NCI-H2227 (cell line): ENCODE measurements around the gene MTSS2.
"Not testable (repeated sequence)": the region's sequence is repeated elsewhere in the genome, so short reads cannot be mapped to it uniquely, and the experiment has no call there.

Experiments used
- DNase-seq: peaks from one replicate; lab custom pipeline; 2025; ENCODE audit not compliant: unreplicated experiment; lab: John Stamatoyannopoulos, UW

The MTSS2 gene

DNA sequence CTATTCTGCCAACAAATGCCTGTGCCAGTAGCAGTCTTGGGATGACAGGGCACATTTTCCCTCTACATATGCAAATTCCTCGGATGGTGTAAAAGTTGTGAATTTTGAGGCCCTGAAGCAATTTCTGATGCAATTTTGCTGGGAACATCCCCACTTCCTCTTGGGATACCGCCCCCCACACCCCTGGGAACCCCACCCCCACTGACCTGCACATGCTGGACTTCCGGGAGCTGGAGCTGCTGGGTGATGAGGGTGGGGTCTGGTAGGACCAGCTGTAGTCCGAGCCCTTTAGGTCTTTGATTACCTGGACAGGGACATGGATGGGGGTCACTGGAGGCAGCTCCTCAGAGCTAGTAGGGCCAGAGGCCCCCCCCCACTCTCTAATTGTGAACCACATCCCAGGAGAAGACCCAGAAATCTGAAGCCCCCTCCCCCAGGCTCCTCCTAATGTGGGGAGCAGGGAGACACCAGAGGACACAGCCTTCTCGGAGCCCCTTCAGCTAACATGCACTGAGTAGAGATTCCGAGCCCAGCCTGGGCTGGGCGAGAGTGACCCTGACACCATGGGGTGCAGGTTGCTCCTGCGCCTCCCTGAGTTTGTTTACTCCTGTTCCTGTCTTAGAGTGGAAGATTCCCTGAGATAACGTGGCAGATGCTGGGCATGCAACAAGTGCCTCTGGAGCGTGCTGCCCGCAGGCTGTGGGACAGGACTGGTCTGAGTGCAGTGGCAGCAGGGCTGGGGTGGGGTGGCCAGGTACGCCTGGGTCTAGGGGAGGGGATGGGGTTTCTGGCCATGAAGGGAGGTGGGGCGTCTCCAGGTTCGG lies 9.0 kb downstream of the MTSS2 start:
- no peak for DNase-seq

DNA sequence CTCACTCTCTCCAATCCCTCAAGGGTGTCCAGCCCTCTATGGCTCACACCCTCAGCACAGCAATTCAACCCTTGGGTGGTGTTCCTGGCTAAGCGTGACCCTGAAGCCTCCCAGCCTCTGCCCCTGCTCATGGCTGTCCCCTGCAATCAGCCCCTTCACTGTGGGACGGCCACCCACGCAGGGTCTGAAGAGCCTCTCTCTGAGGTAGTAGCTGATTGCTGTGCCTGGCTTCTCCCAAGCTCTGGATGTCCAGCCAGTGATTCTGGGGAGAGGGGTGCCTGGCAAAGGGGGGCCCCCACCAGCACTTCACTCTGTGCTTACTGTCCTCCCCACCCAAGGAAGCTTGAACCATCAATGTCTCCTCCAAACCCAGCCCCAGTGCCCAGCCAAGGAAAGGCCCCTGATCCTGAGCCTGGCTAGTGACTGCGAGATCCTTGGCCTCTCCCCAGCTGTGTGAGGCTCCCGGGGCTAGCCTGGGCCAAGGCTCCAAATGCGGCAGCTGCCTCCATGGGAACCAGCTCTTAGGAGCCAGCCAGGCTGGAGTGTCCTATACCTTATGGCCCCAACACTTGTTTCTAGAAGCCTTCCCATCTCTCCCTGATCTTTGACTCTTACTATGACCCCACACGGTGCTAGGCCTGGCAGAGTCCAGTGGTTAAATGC lies 9.9 kb downstream of the MTSS2 start:
- no peak for DNase-seq

DNA sequence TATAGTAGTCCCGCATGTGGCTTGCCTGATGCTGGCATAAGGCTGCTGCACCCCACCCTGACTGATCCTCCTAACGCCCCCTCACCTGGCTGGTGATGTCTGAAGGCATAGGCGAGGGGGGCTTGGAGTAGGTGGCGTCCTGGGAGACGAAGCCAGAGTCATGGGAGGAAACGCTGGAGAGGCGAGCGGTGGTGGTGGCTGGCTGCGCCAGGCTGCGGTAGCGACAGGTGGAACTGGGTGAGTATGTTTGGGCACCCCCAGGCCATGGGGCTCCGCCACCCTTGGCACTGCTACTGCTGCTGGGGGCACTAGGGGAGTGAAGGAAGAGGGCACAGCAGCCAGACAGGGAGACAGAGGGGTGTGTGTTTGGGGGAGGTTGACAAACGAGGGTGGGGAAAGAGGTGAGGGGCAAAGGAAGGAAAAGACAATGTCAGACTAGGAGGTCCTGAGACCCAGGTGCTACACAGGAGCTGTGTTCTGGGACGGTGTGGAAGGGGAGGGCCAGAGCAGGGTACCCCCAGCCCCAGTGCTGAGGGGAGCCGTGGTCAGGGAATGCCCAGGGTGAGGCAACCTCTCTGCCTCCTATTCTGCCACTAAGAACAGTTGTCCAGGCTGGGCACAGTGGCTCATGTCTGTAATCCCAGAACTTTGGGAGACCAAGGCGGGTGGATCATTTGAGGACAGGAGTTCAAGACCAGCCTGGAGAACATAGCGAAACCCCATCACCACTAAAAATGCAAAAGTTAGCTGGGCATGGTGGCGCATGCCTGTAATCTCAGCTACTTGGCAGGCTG lies 11.4 kb downstream of the MTSS2 start:
- DNase-seq, result no peak

DNA sequence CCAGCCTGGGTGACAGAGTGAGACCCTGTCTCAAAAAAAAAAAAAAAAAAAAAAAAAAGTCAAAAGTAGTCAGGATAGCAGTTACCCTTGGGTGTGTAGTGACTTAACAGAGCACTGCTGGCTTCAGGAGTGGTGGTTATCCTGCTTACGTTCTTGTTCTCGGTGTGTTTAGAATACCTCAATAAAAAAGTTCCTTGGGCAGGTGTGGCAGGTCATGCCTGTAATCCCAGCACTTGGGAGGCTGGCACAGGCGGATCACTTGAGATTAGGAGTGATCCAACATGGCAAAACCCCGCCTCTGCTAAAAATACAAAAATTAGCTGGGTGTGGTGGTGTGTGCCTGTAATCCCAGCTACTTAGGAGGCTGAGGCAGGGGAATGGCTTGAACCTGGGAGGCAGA lies 14.9 kb downstream of the MTSS2 start:
- DNase-seq, result not testable (repeated sequence)

DNA sequence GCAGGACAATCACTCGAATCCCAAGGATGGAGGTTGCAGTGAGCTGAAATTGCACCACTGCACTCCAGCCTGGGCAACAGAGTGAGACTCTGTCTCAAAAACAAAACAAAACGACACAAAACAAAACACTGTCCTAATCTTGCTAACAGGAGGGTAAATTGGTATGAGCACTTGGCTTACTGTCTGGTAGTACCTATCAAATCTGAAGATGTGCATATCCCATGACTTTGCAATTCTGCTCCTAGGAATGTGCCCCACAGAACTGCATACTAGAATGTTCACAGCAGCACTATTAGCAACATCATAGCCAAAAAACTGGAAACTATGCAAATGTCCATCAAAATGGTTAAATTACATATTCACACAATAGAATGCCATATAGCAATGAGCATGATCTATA lies 15.7 kb downstream of the MTSS2 start:
- no peak for DNase-seq

DNA sequence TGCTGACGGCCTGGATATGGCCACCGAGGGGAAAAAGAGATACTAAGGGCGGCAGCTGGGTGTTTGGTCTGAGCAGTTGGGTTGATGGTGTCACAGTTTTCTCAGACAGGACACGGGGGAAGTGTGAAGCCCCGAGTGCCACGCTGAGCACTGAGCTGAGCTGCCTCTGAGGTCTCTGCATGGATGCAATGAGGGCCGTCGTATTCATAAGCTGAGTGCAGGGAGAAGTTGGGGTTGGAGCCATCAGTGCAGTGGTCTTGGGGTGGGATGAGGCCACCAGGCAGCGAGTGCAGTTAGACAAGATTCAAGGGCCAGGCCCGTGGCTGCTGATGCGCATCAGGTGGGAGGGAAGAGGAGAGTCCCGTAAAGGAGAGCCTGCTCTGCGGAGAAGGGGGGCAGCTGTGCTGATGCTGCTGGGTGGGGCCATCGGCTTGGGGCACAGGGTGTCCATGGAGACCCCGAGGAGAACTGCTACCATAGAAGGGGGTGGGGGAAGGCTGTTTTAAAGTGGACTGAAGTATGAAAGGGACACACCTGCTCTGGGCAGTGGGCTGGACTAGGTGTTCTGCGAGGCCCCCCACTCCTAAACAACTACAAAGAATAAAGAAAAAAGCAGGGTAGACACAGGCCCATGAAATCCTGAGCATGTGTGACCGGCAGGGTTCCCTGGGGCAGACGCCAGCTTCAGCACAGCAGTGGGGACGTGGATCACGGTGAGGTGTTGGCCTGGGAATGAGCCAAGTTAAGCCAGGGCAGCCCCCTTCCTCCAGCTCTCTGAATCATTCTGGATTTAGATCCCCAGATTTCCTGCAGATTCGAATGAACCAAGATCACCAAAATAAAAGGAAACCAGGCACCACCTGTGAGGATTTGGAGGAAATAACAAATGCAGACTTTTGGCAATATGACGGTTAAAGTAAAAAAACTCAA lies 19.8 kb downstream of the MTSS2 start:
- DNase-seq, result no peak

DNA sequence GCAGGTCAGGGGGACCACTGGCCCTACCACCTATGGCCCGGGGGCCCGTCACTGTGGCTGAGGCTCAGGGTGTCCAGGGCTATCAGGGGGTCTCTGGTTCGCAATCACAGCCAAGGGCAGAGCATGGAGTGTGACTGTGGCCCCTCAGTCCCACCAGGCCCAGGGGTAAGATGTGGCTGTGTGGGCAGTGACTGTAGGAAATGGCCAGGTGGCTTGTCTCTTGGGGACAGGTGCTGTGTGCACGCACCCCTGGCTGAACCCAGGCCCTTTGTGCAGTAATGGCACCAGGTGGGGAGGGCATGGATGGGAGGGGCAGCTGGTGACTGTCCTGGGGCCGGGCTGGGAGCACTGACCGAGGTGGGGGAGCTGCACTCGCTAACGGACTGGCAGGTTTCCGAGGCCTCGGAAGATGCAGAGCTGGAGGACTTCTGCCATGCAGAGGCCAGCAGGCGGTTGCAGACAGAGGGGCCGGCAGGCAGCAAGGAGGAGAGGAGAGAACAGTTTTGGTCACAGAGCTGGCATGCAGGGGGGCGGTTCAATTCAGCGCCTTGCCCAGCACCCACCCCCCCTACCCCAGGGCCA lies 20.6 kb downstream of the MTSS2 start:
- DNase-seq, result no peak

DNA sequence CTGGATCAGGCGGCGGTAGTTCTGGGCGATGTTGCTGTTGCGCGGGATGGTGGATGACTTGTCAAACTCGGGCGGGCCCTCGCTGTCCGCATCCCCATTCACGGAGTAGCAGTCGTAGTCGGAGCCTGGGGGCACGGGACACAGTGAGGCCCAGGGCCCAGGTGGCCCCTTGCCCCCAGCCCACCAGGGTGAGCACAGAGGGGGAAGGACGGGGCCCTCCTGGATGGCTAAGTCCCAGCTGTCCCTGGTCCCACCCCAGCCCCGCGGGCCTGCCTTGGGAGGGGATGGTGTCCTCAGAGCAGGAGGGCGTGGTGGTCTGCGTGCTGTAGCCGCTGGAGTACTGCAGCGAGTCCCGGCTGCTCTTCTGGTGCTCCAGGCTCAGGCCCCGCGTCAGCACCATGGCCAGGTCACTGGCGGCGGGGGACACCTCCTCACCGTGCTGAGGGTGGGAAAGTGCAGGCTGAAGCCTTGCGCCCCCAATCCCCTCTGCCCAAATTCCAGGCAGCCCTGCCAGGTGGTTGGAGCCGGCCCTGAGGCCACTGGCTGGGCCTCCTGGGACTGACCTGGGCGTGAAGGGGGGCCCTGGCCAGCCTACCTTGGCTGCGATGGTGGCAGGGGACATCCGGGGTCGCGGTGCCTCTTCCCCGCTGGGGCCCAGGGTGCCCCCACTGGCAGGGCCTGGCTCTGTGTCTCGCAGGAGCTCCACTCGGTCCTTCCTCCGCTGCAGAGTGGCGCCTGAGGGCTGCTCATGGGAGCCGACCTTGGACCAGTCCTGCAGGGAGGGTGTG lies 21.3 kb downstream of the MTSS2 start:
- no peak for DNase-seq

DNA sequence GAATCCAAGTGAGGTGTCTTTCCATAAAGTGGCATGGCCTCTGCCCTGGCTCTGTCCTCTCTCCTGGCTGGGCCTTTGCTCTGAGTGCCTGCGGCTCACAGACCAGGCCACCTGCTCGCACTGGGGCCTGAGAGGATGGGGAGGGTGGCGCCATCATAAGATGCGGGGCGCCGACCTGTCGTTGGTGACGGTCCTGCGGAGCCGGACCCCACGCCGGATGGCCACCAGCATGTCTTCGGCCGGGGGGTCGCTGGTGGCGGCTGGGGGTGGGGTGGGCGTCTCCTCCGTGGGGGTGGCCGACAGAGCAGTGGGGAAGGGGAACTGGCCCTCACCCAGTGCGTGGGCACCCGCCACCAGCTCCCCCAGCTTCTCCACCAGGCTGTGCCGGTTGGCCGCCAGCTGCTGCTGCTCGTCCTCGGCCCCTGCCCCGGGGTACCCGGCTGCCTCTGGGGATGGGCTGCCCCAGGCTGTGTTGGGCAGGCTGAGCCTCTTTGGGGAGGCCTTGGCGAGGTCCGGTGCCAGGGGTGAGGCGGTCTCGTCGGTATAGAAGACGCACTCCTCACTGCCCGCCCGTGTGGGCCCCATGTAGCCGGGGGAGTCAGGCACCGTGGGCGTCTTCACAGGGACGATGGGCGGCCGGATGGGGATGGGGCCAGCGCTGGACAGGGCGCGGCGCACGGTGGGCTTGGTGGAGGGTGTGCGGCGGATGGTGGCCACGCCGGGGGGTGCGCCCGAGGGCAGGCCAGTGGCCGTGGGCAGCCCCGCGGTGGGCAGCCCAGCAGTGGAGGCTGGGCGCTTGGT lies 22.1 kb downstream of the MTSS2 start:
- DNase-seq, result no peak

DNA sequence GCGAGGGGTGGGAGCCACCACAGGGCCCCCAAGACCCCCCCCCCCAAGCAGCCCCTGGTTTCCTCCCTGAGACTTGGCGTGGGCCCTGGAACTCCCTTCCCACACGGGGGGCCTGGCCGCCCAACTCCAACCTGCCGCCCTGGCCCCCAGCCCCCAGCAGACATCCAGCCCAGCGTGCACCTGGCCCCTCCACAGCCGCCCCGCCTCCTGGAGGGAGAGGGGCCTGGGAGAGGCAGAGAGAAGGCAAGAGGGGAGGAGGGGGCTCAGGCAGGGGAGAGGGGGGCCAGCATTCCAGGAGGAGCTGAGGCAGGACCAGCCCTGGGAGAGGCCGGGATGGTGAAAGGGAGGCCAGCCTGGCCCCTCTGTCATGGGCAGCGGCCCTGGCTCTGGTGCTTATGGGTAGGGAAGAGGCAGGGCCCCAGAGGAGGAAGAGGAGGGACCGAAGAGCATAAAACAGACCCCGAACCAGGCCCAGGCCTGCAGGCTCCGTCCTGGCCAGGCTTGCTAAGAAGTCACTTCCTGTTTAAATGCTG lies 22.8 kb downstream of the MTSS2 start:
- DNase-seq, result no peak

DNA sequence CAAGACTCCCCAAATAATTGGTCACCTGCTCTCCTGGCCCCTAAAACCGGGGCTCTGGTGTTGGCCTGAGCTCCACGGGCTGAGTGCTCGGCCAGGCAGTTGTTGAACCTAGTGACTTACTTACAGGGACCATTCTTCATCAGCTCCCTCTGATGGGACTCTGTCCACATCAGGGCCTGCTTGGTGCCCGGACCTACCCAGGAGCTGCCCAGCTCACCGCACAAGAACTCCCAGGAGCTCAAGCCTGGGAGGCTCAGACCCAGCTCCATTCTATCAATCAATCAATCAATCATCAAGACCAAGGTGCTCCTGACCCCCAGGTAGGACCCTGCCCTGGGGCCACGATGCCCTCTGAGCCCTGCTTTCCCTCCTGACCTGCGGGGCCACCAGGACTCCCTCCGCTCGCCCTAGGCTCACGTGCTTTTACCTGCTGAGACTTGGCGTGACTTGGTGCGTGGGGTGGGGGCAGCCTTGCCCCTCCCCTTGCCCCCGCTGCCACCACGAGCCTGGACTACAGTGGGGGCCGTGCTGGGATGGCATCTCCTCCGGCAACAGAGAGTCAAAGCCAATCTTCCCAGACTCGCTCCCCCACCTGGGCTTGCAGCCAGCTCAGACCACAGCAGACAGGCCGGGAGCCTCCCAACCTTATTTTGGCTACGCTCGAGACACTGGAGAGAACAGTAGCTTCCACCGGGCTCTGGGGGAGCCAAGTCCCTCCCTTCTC lies 23.8 kb downstream of the MTSS2 start:
- no peak for DNase-seq

DNA sequence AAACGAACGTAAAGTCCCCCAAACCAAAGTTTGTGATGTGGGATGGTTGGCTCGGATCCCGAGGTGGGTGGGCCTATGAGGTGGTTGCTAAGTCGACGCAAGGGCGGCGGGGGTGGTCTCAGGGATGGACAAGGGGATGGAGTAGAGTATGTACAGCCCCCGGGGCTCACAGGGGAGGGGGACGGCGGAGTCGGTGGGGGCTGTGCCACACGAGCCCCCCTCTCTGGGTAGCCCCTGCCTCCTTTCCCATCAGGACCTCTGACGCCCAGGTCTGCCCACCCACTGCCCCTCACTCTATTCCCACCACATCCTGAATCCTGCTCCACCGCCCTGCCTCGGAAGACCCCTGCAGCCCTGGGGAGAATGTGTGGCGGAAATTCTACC lies 24.3 kb downstream of the MTSS2 start:
- no peak for DNase-seq

DNA sequence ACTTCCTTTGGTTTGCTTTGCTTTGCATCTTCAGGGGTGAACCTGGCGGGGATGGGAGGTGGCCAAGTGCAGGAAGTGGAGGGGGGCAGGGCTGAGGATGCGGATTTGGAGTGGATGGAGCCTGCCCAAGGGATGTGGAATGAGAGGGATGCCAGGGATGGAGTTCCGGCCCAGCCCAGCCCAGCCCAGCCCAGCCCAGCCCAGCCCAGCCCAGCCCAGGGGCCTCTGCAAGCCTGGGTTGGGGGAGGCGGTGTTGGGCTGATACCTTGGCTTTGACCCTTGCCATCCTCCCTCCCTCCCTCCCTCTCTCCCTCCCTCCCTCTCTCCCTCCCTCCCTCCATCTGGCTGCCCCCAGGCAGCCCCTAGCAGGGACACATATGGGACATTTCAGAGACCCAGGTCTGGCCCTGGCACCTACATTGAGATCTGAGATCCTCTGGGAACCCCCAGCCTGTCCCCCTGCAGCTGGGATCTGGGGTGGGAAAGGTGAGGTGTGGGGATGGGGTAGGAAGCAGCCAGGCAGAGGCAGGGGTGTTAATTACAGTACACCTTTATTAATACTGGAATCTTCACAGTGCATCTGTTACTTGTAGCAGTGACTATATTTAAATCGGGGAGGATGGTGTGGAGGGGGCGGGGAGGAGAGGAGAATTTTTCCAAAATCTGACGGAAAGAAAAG lies 25.0 kb downstream of the MTSS2 start:
- DNase-seq, result no peak

DNA sequence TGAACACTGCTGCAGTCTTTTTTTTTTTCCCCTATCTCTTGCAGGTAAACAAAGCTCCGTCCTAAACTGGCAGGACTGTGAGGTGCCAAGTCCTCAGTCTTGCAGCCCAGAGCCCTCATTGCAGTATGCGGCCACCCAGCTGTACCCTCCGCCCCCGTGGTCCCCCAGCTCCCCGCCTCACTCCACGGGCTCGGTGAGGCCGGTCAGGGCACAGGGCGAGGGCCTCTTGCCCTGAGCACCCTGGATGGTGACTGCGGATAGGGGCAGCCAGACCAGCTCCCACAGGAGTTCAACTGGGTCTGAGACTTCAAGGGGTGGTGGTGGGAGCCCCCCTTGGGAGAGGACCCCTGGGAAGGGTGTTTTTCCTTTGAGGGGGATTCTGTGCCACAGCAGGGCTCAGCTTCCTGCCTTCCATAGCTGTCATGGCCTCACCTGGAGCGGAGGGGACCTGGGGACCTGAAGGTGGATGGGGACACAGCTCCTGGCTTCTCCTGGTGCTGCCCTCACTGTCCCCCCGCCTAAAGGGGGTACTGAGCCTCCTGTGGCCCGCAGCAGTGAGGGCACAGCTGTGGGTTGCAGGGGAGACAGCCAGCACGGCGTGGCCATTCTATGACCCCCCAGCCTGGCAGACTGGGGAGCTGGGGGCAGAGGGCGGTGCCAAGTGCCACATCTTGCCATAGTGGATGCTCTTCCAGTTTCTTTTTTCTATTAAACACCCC lies 25.7 kb downstream of the MTSS2 start:
- DNase-seq, result no peak

DNA sequence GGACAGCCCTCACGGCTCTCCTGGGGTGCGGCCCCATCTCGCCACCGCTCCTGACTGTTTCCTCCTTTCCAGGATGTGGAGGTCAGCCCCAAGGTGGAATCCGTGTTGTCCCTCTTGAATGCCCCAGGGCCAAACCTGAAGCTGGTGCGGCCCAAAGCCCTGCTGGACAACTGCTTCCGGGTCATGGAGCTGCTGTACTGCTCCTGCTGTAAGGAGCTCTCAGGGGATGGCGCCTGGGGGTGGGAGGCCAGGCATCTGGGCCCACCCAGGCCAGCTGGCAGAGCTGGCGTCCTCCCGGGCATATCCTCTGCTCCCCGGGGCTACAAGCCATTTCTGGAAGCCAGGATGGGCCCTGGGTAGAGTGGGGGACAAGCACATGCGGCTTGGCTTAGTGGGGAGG lies 26.3 kb downstream of the MTSS2 start:
- DNase-seq, result no peak

DNA sequence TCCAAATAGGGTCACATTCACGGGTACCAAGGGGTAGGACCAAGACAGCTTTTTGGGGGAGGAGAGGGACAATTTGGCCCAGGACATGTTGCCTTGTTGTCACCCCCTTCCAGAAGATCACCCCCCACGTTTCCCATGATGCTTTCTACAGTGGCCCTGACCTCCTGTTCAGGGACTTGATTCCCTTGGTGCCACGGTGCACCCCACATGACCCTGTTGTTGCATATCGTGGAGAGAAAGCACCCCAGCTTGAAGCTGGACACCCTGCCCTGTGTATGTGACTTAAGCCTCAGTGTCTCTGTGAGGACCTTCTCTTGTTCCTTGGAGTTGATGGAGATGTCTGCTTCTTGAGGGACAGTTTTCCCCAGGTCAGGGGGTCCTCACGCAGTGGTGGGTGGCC lies 26.9 kb downstream of the MTSS2 start:
- no peak for DNase-seq

DNA sequence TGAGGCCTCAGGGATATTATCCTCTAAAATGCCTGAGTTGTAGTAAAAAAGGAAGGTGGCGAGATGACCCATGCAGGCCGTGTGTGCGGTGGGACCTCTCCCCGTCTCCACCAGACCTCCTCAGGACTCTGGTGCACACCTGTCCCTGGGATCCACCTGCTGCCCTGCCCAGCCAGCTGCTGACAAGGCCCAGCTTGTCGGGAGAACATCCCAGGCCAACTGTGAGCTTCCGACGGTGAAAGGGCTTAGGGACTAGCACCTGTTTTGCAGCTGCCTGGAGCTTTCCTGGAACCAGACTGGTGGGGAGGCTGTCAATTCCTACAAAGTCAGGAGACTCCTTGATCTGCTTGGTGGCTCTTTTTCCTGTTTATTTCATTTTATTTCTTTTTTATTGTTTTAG lies 27.9 kb downstream of the MTSS2 start:
- DNase-seq, result no peak
